CD8-positive, alpha-beta memory T cell (primary cell): Measurements from ENCODE around the gene PLPPR4. TPM values are rescaled to one million over a fixed set of nuclear protein-coding genes. Genes with fewer than 3 reads are reported as not detected.

Experiments used
- CTCF ChIA-PET: fragments of 350-600 bp; sonication (Branson Sonifier 250); formaldehyde crosslinking; loops from one replicate; lab custom pipeline; 2021; ENCODE audit warnings: antibody characterized with exemption; lab: Charles Lee
- POLR2A ChIA-PET: fragments of 350-600 bp; sonication (Branson Sonifier 250); formaldehyde crosslinking; loops from one replicate; lab custom pipeline; 2021; ENCODE audit warnings: antibody characterized with exemption; lab: Charles Lee
- DNase-seq, 5 donors: peaks; one replicate each; pipeline versions ENCODE4 v3.0.0 to v3.0.0-alpha.2; 2020 to 2022; ENCODE audit warnings: mixed read lengths in 1 of 5
- H3K27ac ChIP-seq: one replicate; pipeline ENCODE4 v1.7.0; 2013; ENCODE audit warnings: low read depth, mild to moderate bottlenecking, low read length, moderate library complexity
- H3K27me3 ChIP-seq: 2 replicates; pipeline ENCODE4 v1.7.0; 2013; ENCODE audit warnings: low read length, mild to moderate bottlenecking; ENCODE audit not compliant: insufficient read depth, poor library complexity, severe bottlenecking
- H3K36me3 ChIP-seq: 2 replicates; pipeline ENCODE4 v1.7.0; 2013; ENCODE audit warnings: mild to moderate bottlenecking, low read length, moderate library complexity; ENCODE audit not compliant: insufficient read depth
- H3K4me1 ChIP-seq: 2 replicates; pipeline ENCODE4 v1.7.0; 2013; ENCODE audit warnings: mild to moderate bottlenecking, low read length, moderate library complexity; ENCODE audit not compliant: insufficient read depth
- H3K4me3 ChIP-seq: 2 replicates; pipeline ENCODE4 v1.7.0; 2013; ENCODE audit warnings: mild to moderate bottlenecking, low read length
- H3K9me3 ChIP-seq: 2 replicates; pipeline ENCODE4 v1.7.0; 2013; ENCODE audit warnings: mild to moderate bottlenecking, low read length
- H3K27ac Mint-ChIP-seq, 8 donors: one replicate each; pipeline ENCODE4 v1.8.0; 2020 to 2021; ENCODE audit warnings: mixed read lengths in 8 of 8, mild to moderate bottlenecking in 6 of 8, inconsistent platforms in 3 of 8, moderate library complexity in 3 of 8
- H3K27me3 Mint-ChIP-seq, 2 donors: one replicate each; pipeline ENCODE4 v1.8.0; 2020 to 2021; ENCODE audit warnings: mixed read lengths in 2 of 2, mild to moderate bottlenecking in 1 of 2, moderate library complexity in 1 of 2
- H3K36me3 Mint-ChIP-seq, 3 donors: one replicate each; pipeline ENCODE4 v1.8.0; 2020 to 2021; ENCODE audit warnings: mixed read lengths in 3 of 3, inconsistent platforms in 1 of 3, mild to moderate bottlenecking in 1 of 3
- H3K4me1 Mint-ChIP-seq, 3 donors: one replicate each; pipeline ENCODE4 v1.8.0; 2020 to 2021; ENCODE audit warnings: mixed read lengths in 3 of 3, inconsistent platforms in 1 of 3, mild to moderate bottlenecking in 1 of 3
- H3K4me3 Mint-ChIP-seq, 7 donors: one replicate each; pipeline ENCODE4 v1.8.0; 2020 to 2021; ENCODE audit warnings: mixed read lengths in 7 of 7, mild to moderate bottlenecking in 6 of 7, moderate library complexity in 4 of 7, inconsistent platforms in 2 of 7
- H3K9me3 Mint-ChIP-seq, 5 donors: one replicate each; pipeline ENCODE4 v1.8.0; 2020 to 2022; ENCODE audit warnings: mixed read lengths in 5 of 5, mild to moderate bottlenecking in 3 of 5, moderate library complexity in 2 of 5, inconsistent platforms in 1 of 5
- polyA plus RNA-seq: library from polyadenylated mRNA; unstranded; fragments of 300-500 nt; fragmentation: Illumina TruSeq; gene quantifications from one replicate; pipeline ENCODE4 v1.2.3, GENCODE V29; 2021
- total RNA-seq, 2 experiments: library from RNA; stranded (reverse); gene quantifications; one replicate each; pipeline ENCODE4 v1.2.3, GENCODE V29; 2021

The PLPPR4 gene
- total and polyA plus RNA-seq, 3 experiments from 2014 or later, result not detected

GRCh38 chr1:99229122-99229521 lies 35.2 kb upstream of the PLPPR4 start:
- H3K9me3 Mint-ChIP-seq, result no peaks in the 10 kb centered on the region

GRCh38 chr1:99230695-99231094 lies 33.6 kb upstream of the PLPPR4 start:
- Histone ChIP-seq H3K27me3 (no peaks in the 10 kb centered on the region), H3K4me3 (no peak overlapping the region), H3K27ac (no peak overlapping the region), H3K36me3 (no peaks in the 10 kb centered on the region), H3K4me1 (no peaks in the 10 kb centered on the region), H3K9me3 (no peaks in the 10 kb centered on the region)
- Mint-ChIP-seq H3K4me1 (no peaks in the 10 kb centered on the region), H3K4me3 (no peak overlapping the region), H3K27ac (peak overlapping the region in 1 of 8 donors; percentile 11), H3K36me3 (no peaks in the 10 kb centered on the region), H3K9me3 (no peaks in the 10 kb centered on the region), H3K27me3 (peaks cover 2 to 5% of the 10 kb centered on the region in 2 donors)
- DNase-seq, result no peak
- ChIA-PET POLR2A (no interaction called here), CTCF (no interaction called here)

More at GRCh38 chr1:99229122-99229521, 35.2 kb upstream of the PLPPR4 start:
- Mint-ChIP-seq H3K27ac (no peak overlapping the region), H3K27me3 (peaks cover 5 to 6% of the 10 kb centered on the region in 2 donors), H3K4me1 (no peaks in the 10 kb centered on the region), H3K36me3 (no peaks in the 10 kb centered on the region), H3K4me3 (no peak overlapping the region)
- Histone ChIP-seq H3K27me3 (no peaks in the 10 kb centered on the region), H3K4me1 (no peaks in the 10 kb centered on the region), H3K9me3 (no peaks in the 10 kb centered on the region), H3K36me3 (no peaks in the 10 kb centered on the region), H3K27ac (no peak overlapping the region), H3K4me3 (no peak overlapping the region)
- ChIA-PET CTCF (no interaction called here), POLR2A (no interaction called here)
- no peak for DNase-seq

GRCh38 chr1:99232172-99232571 lies 32.1 kb upstream of the PLPPR4 start:
- Histone ChIP-seq H3K4me1 (no peaks in the 10 kb centered on the region), H3K9me3 (no peaks in the 10 kb centered on the region), H3K27me3 (no peaks in the 10 kb centered on the region), H3K27ac (no peak overlapping the region), H3K36me3 (no peaks in the 10 kb centered on the region), H3K4me3 (no peak overlapping the region)
- ChIA-PET CTCF (no interaction called here), POLR2A (no interaction called here)
- DNase-seq, result no peak
- Mint-ChIP-seq H3K36me3 (no peaks in the 10 kb centered on the region), H3K27ac (no peak overlapping the region), H3K9me3 (no peaks in the 10 kb centered on the region), H3K27me3 (peaks cover 2 to 5% of the 10 kb centered on the region in 2 donors), H3K4me1 (no peaks in the 10 kb centered on the region), H3K4me3 (no peak overlapping the region)

GRCh38 chr1:99233446-99233845 lies 30.8 kb upstream of the PLPPR4 start:
- H3K27me3 ChIP-seq, result no peaks in the 10 kb centered on the region
- H3K36me3 ChIP-seq, result no peaks in the 10 kb centered on the region
- no peaks in the 10 kb centered on the region for H3K9me3 ChIP-seq
- Mint-ChIP-seq H3K27me3 (peaks cover 0 to under 1% of the 10 kb centered on the region in 2 donors), H3K36me3 (no peaks in the 10 kb centered on the region), H3K4me3 (no peak overlapping the region), H3K4me1 (no peaks in the 10 kb centered on the region), H3K27ac (no peak overlapping the region), H3K9me3 (no peaks in the 10 kb centered on the region)
- no peak for DNase-seq
- ChIA-PET CTCF (no interaction called here), POLR2A (no interaction called here)
- no peak overlapping the region for H3K4me3 ChIP-seq
- no peak overlapping the region for H3K27ac ChIP-seq
- H3K4me1 ChIP-seq, result no peaks in the 10 kb centered on the region

GRCh38 chr1:99236756-99237155 lies 27.5 kb upstream of the PLPPR4 start:
- Histone ChIP-seq H3K4me1 (no peaks in the 10 kb centered on the region), H3K4me3 (no peak overlapping the region), H3K9me3 (no peaks in the 10 kb centered on the region), H3K27me3 (no peaks in the 10 kb centered on the region), H3K27ac (no peak overlapping the region), H3K36me3 (no peaks in the 10 kb centered on the region)
- no peak for DNase-seq
- ChIA-PET CTCF (no interaction called here), POLR2A (no interaction called here)
- peaks cover 0 to 6% of the 10 kb centered on the region in 2 donors for H3K27me3 Mint-ChIP-seq
- no peaks in the 10 kb centered on the region for H3K36me3 Mint-ChIP-seq
- H3K27ac Mint-ChIP-seq, result no peak overlapping the region
- H3K4me3 Mint-ChIP-seq, result no peak overlapping the region
- no peaks in the 10 kb centered on the region for H3K4me1 Mint-ChIP-seq
- H3K9me3 Mint-ChIP-seq, result peaks cover 0 to 5% (median 0%) of the 10 kb centered on the region in 5 donors

- Mint-ChIP-seq H3K9me3 (peaks cover 0 to 5% (median 0%) of the 10 kb centered on the region in 5 donors), H3K27ac (no peak overlapping the region), H3K27me3 (peaks cover 0 to 6% of the 10 kb centered on the region in 2 donors), H3K4me1 (no peaks in the 10 kb centered on the region), H3K4me3 (no peak overlapping the region), H3K36me3 (no peaks in the 10 kb centered on the region)
- POLR2A ChIA-PET, result no interaction called here
- Histone ChIP-seq H3K9me3 (no peaks in the 10 kb centered on the region), H3K36me3 (no peaks in the 10 kb centered on the region), H3K4me1 (no peaks in the 10 kb centered on the region), H3K27ac (no peak overlapping the region), H3K27me3 (no peaks in the 10 kb centered on the region), H3K4me3 (no peak overlapping the region)
- CTCF ChIA-PET, result no interaction called here
- DNase-seq, result no peak
Observed at GRCh38 chr1:99239690-99240089, 24.6 kb upstream of the PLPPR4 start.

GRCh38 chr1:99240621-99241020 lies 23.7 kb upstream of the PLPPR4 start:
- no peaks in the 10 kb centered on the region for H3K36me3 Mint-ChIP-seq
- ChIA-PET POLR2A (no interaction called here), CTCF (no interaction called here)
- Histone ChIP-seq H3K27ac (no peak overlapping the region), H3K27me3 (no peaks in the 10 kb centered on the region), H3K9me3 (no peaks in the 10 kb centered on the region), H3K4me3 (no peak overlapping the region), H3K4me1 (no peaks in the 10 kb centered on the region), H3K36me3 (no peaks in the 10 kb centered on the region)
- no peaks in the 10 kb centered on the region for H3K4me1 Mint-ChIP-seq
- peaks cover 0 to 7% (median 4%) of the 10 kb centered on the region in 5 donors for H3K9me3 Mint-ChIP-seq
- peaks cover 0 to 6% of the 10 kb centered on the region in 2 donors for H3K27me3 Mint-ChIP-seq
- H3K4me3 Mint-ChIP-seq, result no peak overlapping the region
- no peak for DNase-seq
- H3K27ac Mint-ChIP-seq, result no peak overlapping the region

GRCh38 chr1:99246152-99246551 lies 18.1 kb upstream of the PLPPR4 start:
- H3K36me3 ChIP-seq, result no peaks in the 10 kb centered on the region
- Mint-ChIP-seq H3K36me3 (no peaks in the 10 kb centered on the region), H3K4me3 (no peak overlapping the region), H3K9me3 (peaks cover 0 to 9% (median 4%) of the 10 kb centered on the region in 5 donors), H3K27me3 (peaks cover 0 to 3% of the 10 kb centered on the region in 2 donors), H3K4me1 (no peaks in the 10 kb centered on the region), H3K27ac (no peak overlapping the region)
- H3K9me3 ChIP-seq, result no peaks in the 10 kb centered on the region
- ChIA-PET POLR2A (no interaction called here), CTCF (no interaction called here)
- no peak for DNase-seq
- no peak overlapping the region for H3K4me3 ChIP-seq
- H3K4me1 ChIP-seq, result no peaks in the 10 kb centered on the region
- H3K27me3 ChIP-seq, result no peaks in the 10 kb centered on the region
- H3K27ac ChIP-seq, result no peak overlapping the region

GRCh38 chr1:99247199-99247598 lies 17.1 kb upstream of the PLPPR4 start:
- ChIA-PET CTCF (no interaction called here), POLR2A (no interaction called here)
- no peak overlapping the region for H3K27ac ChIP-seq
- Mint-ChIP-seq H3K4me1 (no peaks in the 10 kb centered on the region), H3K27ac (no peak overlapping the region), H3K36me3 (no peaks in the 10 kb centered on the region), H3K9me3 (peaks cover 1 to 9% (median 4%) of the 10 kb centered on the region in 5 donors), H3K27me3 (peaks cover 0 to 3% of the 10 kb centered on the region in 2 donors), H3K4me3 (no peak overlapping the region)
- DNase-seq, result no peak
- H3K4me1 ChIP-seq, result no peaks in the 10 kb centered on the region
- no peaks in the 10 kb centered on the region for H3K27me3 ChIP-seq
- no peaks in the 10 kb centered on the region for H3K36me3 ChIP-seq
- H3K4me3 ChIP-seq, result no peak overlapping the region
- no peaks in the 10 kb centered on the region for H3K9me3 ChIP-seq
